K562 (cell line): Measurements from ENCODE around the gene HERC3. TPM values are rescaled to one million over a fixed set of nuclear protein-coding genes. Genes with fewer than 3 reads are reported as not detected.

Experiments
- ATAC-seq: fragments of 200-7000 bp; cut with Tn5 transposase; 3 replicates; pipeline ENCODE4 v1.9.1; 2020; ENCODE audit warnings: moderate library complexity
- BruUV-seq: library from RNA; stranded (reverse); fragments of 400-500 nt; replicated peaks from 2 replicates; lab custom pipeline; 2021; lab: Mats Ljungman, UMichigan
- CTCF ChIA-PET: fragments of 300-600 bp; formaldehyde crosslinking; extraction: SDS; loops from one replicate; lab custom pipeline; 2021; ENCODE audit warnings: low intra/inter-chr PET ratio; lab: Yijun Ruan, JAX
- POLR2A ChIA-PET: fragments of 300-600, 350-650 bp; sonication (Branson Sonifier 250); formaldehyde crosslinking; extraction: SDS; loops from one replicate; lab custom pipeline; 2021; ENCODE audit warnings: antibody characterized with exemption, inconsistent platforms; lab: Yijun Ruan, JAX
- DNase-seq, 4 experiments: peaks; one replicate each; pipeline versions ENCODE4 v3.0.0 to v3.0.0-alpha.2; 2011 to 2018; ENCODE audit warnings: low spot score in 3 of 4, mixed read lengths in 3 of 4; ENCODE audit errors: extremely low read depth in 1 of 4
- FAIRE-seq: peaks from 2 replicates; lab custom pipeline; 2011; peaks lifted over from hg19 to GRCh38; lab: Jason Lieb, UNC
- H2AFZ ChIP-seq: 2 replicates; pipeline ENCODE4 v1.6.0; 2011; ENCODE audit warnings: low read depth, low read length, control low read depth, inconsistent platforms
- H3K27ac ChIP-seq: fragments of 200-600 bp; 3 replicates; pipeline ENCODE4 v1.8.0; 2011; ENCODE audit warnings: low read depth, mild to moderate bottlenecking, control low read depth, inconsistent platforms, low read length, moderate library complexity, mixed read lengths; ENCODE audit errors: extremely low read depth
- H3K27me3 ChIP-seq, 2 experiments: fragments of 300-600 bp in 1 of 2; 2 replicates in 1 of 2; 3 replicates in 1 of 2; pipeline versions ENCODE4 v1.6.0 to v1.8.0; 2011; ENCODE audit warnings: inconsistent platforms in 2 of 2, low read length in 2 of 2, mild to moderate bottlenecking in 1 of 2, mixed read lengths in 1 of 2, moderate library complexity in 1 of 2; ENCODE audit not compliant: control insufficient read depth in 2 of 2, insufficient read depth in 2 of 2
- H3K36me3 ChIP-seq: fragments of 300-600 bp; 3 replicates; pipeline ENCODE4 v1.8.0; 2011; ENCODE audit warnings: mild to moderate bottlenecking, low read length, inconsistent platforms; ENCODE audit not compliant: control insufficient read depth, insufficient read depth
- H3K4me1 ChIP-seq, 2 experiments: fragments of 200-600 bp in 1 of 2; replicated peaks in 1 of 2; 2 replicates in 1 of 2; 3 replicates in 1 of 2; pipeline versions ENCODE4 v1.5.1 to v1.8.0; 2011; ENCODE audit warnings: inconsistent platforms in 2 of 2, low read length in 2 of 2, mild to moderate bottlenecking in 1 of 2, mixed read lengths in 1 of 2, moderate library complexity in 1 of 2; ENCODE audit not compliant: control insufficient read depth in 2 of 2, insufficient read depth in 2 of 2
- H3K4me2 ChIP-seq: 2 replicates; pipeline ENCODE4 v1.6.1; 2011; ENCODE audit warnings: low read length, control low read depth, inconsistent platforms, mixed read lengths; ENCODE audit not compliant: insufficient read depth
- H3K4me3 ChIP-seq: fragments of 200-600 bp; sonication (generic), shearing (Covaris generic); 2 replicates; pipeline ENCODE4 v1.5.1; 2016; ENCODE audit warnings: control low read depth, inconsistent platforms
- H3K79me2 ChIP-seq: fragments of 200-600 bp; 3 replicates; pipeline ENCODE4 v1.8.0; 2011; ENCODE audit warnings: low read length, inconsistent platforms; ENCODE audit not compliant: control insufficient read depth, insufficient read depth
- H3K9ac ChIP-seq, 2 experiments: 2 replicates each; pipeline versions ENCODE4 v1.6.0 to v1.6.1; 2011; ENCODE audit warnings: low read depth in 2 of 2, low read length in 2 of 2, control low read depth in 1 of 2, inconsistent platforms in 1 of 2, mild to moderate bottlenecking in 1 of 2, mixed read lengths in 1 of 2; ENCODE audit not compliant: insufficient read depth in 1 of 2
- H3K9me1 ChIP-seq: one replicate; pipeline ENCODE4 v1.6.0; 2011; ENCODE audit warnings: inconsistent platforms, mild to moderate bottlenecking, low read length, moderate library complexity; ENCODE audit not compliant: control insufficient read depth, insufficient read depth
- H3K9me3 ChIP-seq: replicated peaks from 2 replicates; pipeline ENCODE4 v1.5.1; 2011; ENCODE audit warnings: low read depth, low read length, inconsistent platforms; ENCODE audit not compliant: control insufficient read depth, insufficient read depth
- H4K20me1 ChIP-seq: replicated peaks from 2 replicates; pipeline ENCODE4 v1.6.1; 2011; ENCODE audit warnings: low read length, inconsistent platforms, mixed read lengths; ENCODE audit not compliant: control insufficient read depth, insufficient read depth
- ARHGAP35 ChIP-seq: fragments of 450-650 bp; IDR thresholded peaks from 2 replicates; pipeline ENCODE4 v1.6.1; 2018; ENCODE audit not compliant: partially characterized antibody
- GABPB1 ChIP-seq: sonication (generic); formaldehyde crosslinking; IDR thresholded peaks from 2 replicates; pipeline ENCODE4 v1.8.0; 2022; ENCODE audit warnings: mild to moderate bottlenecking, missing genetic modification reagents
- HEY1 ChIP-seq: fragments of 250-450 bp; sonication (Bioruptor Pico); IDR thresholded peaks from 2 replicates; pipeline ENCODE4 v1.5.0; 2020; ENCODE audit warnings: mild to moderate bottlenecking, moderate library complexity, borderline replicate concordance
- NR2F6 ChIP-seq: fragments of 450-650 bp; formaldehyde crosslinking; IDR thresholded peaks from 2 replicates; pipeline ENCODE4 v1.4.0; 2020; ENCODE audit warnings: mild to moderate bottlenecking
- PHF20 ChIP-seq: fragments of 450-650 bp; IDR thresholded peaks from 2 replicates; pipeline ENCODE4 v1.6.1; 2018; ENCODE audit not compliant: partially characterized antibody
- RBFOX2 ChIP-seq: fragments of 200-400 bp; formaldehyde crosslinking; IDR thresholded peaks from 2 replicates; pipeline ENCODE4 v1.6.1; 2017; ENCODE audit warnings: low read depth, mild to moderate bottlenecking, low read length, moderate library complexity
- SAFB ChIP-seq: fragments of 200-400 bp; formaldehyde crosslinking; IDR thresholded peaks from 2 replicates; pipeline ENCODE4 v1.6.1; 2017; ENCODE audit warnings: low read depth, low read length, borderline replicate concordance
- SMAD4 ChIP-seq: fragments of 250-450 bp; sonication (Bioruptor Pico); conservative IDR thresholded peaks from 2 replicates; pipeline ENCODE4 v1.8.0; 2021; ENCODE audit warnings: inconsistent platforms, mild to moderate bottlenecking, moderate library complexity
- SP1 ChIP-seq: sonication (generic); formaldehyde crosslinking; IDR thresholded peaks from 2 replicates; pipeline ENCODE4 v1.8.1; 2022; ENCODE audit warnings: mild to moderate bottlenecking, missing genetic modification reagents
- ZNF57 ChIP-seq: fragments of 450-650 bp; formaldehyde crosslinking; IDR thresholded peaks from 2 replicates; pipeline ENCODE4 v1.4.0; 2020; ENCODE audit warnings: mild to moderate bottlenecking, moderate library complexity
- WGBS: fragments of 100-300 bp; shearing (Covaris generic); methylation state at CpG from one replicate; pipeline ENCODE4 v1.1.6; 2016; ENCODE audit warnings: low coverage, mixed read lengths; ENCODE audit not compliant: insufficient coverage; ENCODE audit errors: missing lambda C conversion rate; 5-methylcytosine and 5-hydroxymethylcytosine counted together
- in situ Hi-C: fragments of 300-500 bp; cut with MboI; formaldehyde crosslinking; loops from 4 replicates; pipeline ENCODE4 v1.15.0; 2018; ENCODE audit warnings: inconsistent platforms, mixed read lengths
- intact Hi-C: fragments of 100-400 bp; cut with micrococcal nuclease; formaldehyde crosslinking; loops from 2 replicates; pipeline ENCODE4 v1.14.2; 2022
- polyA plus RNA-seq, 8 experiments: library from polyadenylated mRNA; depleted of rRNA in 4 of 8; stranded (reverse) in 5 of 8; unstranded in 3 of 8; fragments of >200 nt; fragmentation: Nextera tagmentation in 2 of 8; fragmentation: Illumina TruSeq in 1 of 8; extraction: Ambion mirVana in 2 of 8; extraction: Trizol in 1 of 8; gene quantifications; 2 replicates each; pipeline versions ENCODE4 v1.2.1 to v1.2.3, GENCODE V29; 2011 to 2014; ENCODE audit warnings: inconsistent platforms in 1 of 8, missing spikeins in 1 of 8
- total RNA-seq, 7 experiments: library from RNA; depleted of rRNA in 6 of 7; stranded (reverse); fragments of >200 nt in 6 of 7; fragmentation: Illumina TruSeq in 2 of 7; extraction: Trizol in 2 of 7; gene quantifications; 2 replicates each; pipeline versions ENCODE4 v1.2.1 to v1.2.3, GENCODE V29; 2011 to 2021; ENCODE audit warnings: low replicate concordance in 1 of 7
- TF ChIP-seq, protein P1 (sequence below): fragments of 250-450 bp; sonication (Bioruptor Pico); IDR thresholded peaks from 2 replicates; pipeline ENCODE4 v1.4.0; 2020; ENCODE audit warnings: mild to moderate bottlenecking, moderate library complexity
- TF ChIP-seq, protein P2 (sequence below): sonication (generic); formaldehyde crosslinking; IDR thresholded peaks from 2 replicates; pipeline ENCODE4 v1.8.0; 2023; ENCODE audit warnings: mild to moderate bottlenecking, missing genetic modification reagents
- TF ChIP-seq, protein P3 (sequence below), 3 experiments: fragments of 200-800 bp in 1 of 3; sonication (Bioruptor generic) in 1 of 3; sonication (generic) in 1 of 3; formaldehyde crosslinking in 1 of 3; IDR thresholded peaks; 2 replicates each; pipeline versions ENCODE4 v1.6.1 to v1.8.0; 2016 to 2022; ENCODE audit warnings: mild to moderate bottlenecking in 2 of 3, missing compliant biosample characterization in 2 of 3, missing genetic modification characterization in 2 of 3, missing genetic modification reagents in 1 of 3
- TF ChIP-seq, protein P4 (sequence below): fragments of 200-800 bp; sonication (Bioruptor generic); IDR thresholded peaks from 2 replicates; pipeline ENCODE4 v1.6.1; 2017; ENCODE audit warnings: missing genetic modification characterization, missing compliant biosample characterization

Gene HERC3
- total and polyA plus RNA-seq, 9 of the 15 experiments (the other 6 are each of a cell fraction or from before 2014, with no cell fraction given) = 1.8 to 13.1 (median 7.6) TPM

DNA sequence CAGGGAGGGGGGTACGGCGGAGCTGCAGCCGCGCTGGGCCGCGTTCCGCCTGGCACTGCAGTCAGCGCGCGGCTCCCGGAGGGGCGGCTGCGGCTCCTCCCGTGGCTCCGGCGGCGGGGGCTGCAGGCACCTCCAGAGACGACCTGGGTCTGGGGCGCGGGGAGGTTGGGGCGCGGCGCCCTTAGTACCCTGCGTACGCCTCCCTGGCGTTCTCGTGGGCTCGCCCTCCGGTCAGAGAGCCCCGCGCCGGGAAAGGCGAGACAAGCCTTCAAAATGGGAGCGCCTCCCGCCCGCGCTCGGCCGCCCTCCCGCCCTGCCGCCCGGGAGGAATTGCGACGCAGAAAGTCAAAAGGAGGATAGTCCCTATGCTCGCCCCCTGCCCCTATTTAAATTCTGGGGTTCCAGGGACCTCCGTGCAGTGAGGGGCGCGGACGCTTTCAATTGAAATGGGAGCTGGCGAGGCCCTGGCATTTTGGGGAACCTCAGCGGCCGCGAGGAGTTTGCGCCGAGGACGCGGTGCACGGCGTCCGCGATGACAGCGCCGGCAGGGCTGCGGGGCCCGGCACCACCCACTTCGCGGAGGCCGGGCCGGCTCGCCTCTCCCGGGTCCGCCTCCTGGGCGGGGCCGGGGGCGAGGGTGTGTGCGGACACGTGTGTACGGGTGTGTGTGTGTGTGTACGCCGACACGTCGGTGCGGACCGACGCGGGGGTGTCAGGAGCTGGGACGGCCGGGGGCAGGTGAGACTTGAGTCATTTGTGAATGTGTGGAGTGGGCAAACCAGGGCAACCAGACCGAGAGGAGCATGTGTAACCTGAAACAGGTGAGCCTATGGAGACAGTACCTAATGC lies 544 bp downstream of the HERC3 start:
- Histone ChIP-seq H3K4me3 (peak overlapping the region; percentile 94), H3K36me3 (peaks cover 3% of the 10 kb centered on the region; the same call in 1 of the 3 replicates), H4K20me1 (peaks cover 5% of the 10 kb centered on the region; the same call in 1 of the 2 replicates), H2AFZ (peak overlapping the region; percentile 90), H3K4me2 (peak overlapping the region; percentile 95), H3K4me1 (peaks cover 0 to 17% of the 10 kb centered on the region in 2 experiments; a peak in 4 of 5 replicates), H3K9ac (peak overlapping the region; percentile 54 to 89; a peak in 3 of 4 replicates), H3K27me3 (no peaks in the 10 kb centered on the region; a peak in 1 of 5 replicates), H3K27ac (peak overlapping the region; percentile 50; the same call in 1 of the 3 replicates), H3K9me3 (no peaks in the 10 kb centered on the region), H3K79me2 (peaks cover 3% of the 10 kb centered on the region; the same call in 1 of the 3 replicates), H3K9me1 (no peaks in the 10 kb centered on the region)
- WGBS = under 1% methylated on average over 38 of the region's 89 CpGs
- POLR2A ChIA-PET = interaction anchor here (0.6 kb wide), 1 partner anchor 914 kb away, joined by 3 read pairs; no protein-coding TSS in a partner anchor
- DNase-seq = peak; percentile 84 to 92 (median 91)
- BruUV-seq = no TSS peak
- FAIRE-seq = peak; percentile 48
- peak; percentile 93 for ATAC-seq
- intact Hi-C loops (loop anchor here (5.0 kb wide), 1 partner anchor 429 kb away; no protein-coding TSS in a partner anchor), in situ Hi-C loops (no loop called here)
- CTCF ChIA-PET = interaction anchor here (0.6 kb wide), 1 partner anchor 49 kb away, joined by 3 read pairs; no protein-coding TSS in a partner anchor
- TF ChIP-seq GABPB1 (peak; percentile 54), SAFB (peak; percentile 58; the same call in 1 of the 2 replicates), SMAD4 (CRISPR knock-in tag) (no peak; the same call in 1 of the 2 replicates), NR2F6 (CRISPR knock-in tag) (no peak), RBFOX2 (peak; percentile 68), SP1 (CRISPR knock-in tag) (no peak; the same call in 1 of the 2 replicates), ARHGAP35 (no peak), ZNF57 (CRISPR knock-in tag) (no peak), PHF20 (peak; percentile 15), HEY1 (CRISPR knock-in tag) (no peak)
- TF ChIP-seq, protein P1, sequence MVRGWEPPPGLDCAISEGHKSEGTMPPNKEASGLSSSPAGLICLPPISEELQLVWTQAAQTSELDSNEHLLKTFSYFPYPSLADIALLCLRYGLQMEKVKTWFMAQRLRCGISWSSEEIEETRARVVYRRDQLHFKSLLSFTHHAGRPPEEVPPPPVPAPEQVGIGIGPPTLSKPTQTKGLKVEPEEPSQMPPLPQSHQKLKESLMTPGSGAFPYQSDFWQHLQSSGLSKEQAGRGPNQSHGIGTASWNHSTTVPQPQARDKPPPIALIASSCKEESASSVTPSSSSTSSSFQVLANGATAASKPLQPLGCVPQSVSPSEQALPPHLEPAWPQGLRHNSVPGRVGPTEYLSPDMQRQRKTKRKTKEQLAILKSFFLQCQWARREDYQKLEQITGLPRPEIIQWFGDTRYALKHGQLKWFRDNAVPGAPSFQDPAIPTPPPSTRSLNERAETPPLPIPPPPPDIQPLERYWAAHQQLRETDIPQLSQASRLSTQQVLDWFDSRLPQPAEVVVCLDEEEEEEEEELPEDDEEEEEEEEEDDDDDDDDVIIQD = no peak
- TF ChIP-seq, protein P2, sequence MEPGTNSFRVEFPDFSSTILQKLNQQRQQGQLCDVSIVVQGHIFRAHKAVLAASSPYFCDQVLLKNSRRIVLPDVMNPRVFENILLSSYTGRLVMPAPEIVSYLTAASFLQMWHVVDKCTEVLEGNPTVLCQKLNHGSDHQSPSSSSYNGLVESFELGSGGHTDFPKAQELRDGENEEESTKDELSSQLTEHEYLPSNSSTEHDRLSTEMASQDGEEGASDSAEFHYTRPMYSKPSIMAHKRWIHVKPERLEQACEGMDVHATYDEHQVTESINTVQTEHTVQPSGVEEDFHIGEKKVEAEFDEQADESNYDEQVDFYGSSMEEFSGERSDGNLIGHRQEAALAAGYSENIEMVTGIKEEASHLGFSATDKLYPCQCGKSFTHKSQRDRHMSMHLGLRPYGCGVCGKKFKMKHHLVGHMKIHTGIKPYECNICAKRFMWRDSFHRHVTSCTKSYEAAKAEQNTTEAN = no peak
- TF ChIP-seq, protein P3, sequence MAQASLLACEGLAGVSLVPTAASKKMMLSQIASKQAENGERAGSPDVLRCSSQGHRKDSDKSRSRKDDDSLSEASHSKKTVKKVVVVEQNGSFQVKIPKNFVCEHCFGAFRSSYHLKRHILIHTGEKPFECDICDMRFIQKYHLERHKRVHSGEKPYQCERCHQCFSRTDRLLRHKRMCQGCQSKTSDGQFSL (CRISPR knock-in tag; IDR thresholded peaks at IDR 0.05) = no peak
- TF ChIP-seq, protein P3 (tag; IDR thresholded peaks at IDR 0.05) = no peak
- TF ChIP-seq, protein P4, sequence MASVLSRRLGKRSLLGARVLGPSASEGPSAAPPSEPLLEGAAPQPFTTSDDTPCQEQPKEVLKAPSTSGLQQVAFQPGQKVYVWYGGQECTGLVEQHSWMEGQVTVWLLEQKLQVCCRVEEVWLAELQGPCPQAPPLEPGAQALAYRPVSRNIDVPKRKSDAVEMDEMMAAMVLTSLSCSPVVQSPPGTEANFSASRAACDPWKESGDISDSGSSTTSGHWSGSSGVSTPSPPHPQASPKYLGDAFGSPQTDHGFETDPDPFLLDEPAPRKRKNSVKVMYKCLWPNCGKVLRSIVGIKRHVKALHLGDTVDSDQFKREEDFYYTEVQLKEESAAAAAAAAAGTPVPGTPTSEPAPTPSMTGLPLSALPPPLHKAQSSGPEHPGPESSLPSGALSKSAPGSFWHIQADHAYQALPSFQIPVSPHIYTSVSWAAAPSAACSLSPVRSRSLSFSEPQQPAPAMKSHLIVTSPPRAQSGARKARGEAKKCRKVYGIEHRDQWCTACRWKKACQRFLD (CRISPR knock-in tag) = no peak
